GM23338 (cell line): ENCODE results near the gene GPX1. TPM values are rescaled to one million over a fixed set of nuclear protein-coding genes. Genes with fewer than 3 reads are reported as not detected.

Source experiments
- ATAC-seq: fragments of 200-7000 bp; cut with Tn5 transposase; 3 replicates; pipeline ENCODE4 v1.9.1; 2020
- DNase-seq: peaks from one replicate; pipeline ENCODE4 v3.0.0-alpha.2; 2015; ENCODE audit warnings: low spot score
- H2AFZ ChIP-seq: fragments of 200-600 bp; sonication (generic); 2 replicates; pipeline ENCODE4 v1.8.0; 2016; ENCODE audit warnings: antibody characterized with exemption, mild to moderate bottlenecking, moderate library complexity
- H3F3A ChIP-seq: fragments of 200-600 bp; sonication (generic); replicated peaks from 2 replicates; pipeline ENCODE4 v1.8.0; 2017; ENCODE audit warnings: antibody characterized with exemption, mixed run types, low read depth
- H3K27ac ChIP-seq: fragments of 200-600 bp; sonication (generic); 2 replicates; pipeline ENCODE4 v1.6.1; 2016; ENCODE audit warnings: low read depth
- H3K27me3 ChIP-seq: fragments of 200-600 bp; sonication (generic); 2 replicates; pipeline ENCODE4 v1.8.0; 2016; ENCODE audit warnings: mild to moderate bottlenecking, mixed run types, moderate library complexity; ENCODE audit not compliant: insufficient read depth
- H3K36me3 ChIP-seq: fragments of 200-600 bp; sonication (generic); 2 replicates; pipeline ENCODE4 v1.8.0; 2016; ENCODE audit warnings: mild to moderate bottlenecking; ENCODE audit not compliant: insufficient read depth
- H3K4me1 ChIP-seq: fragments of 200-600 bp; sonication (generic); 2 replicates; pipeline ENCODE4 v1.8.0; 2016; ENCODE audit warnings: mild to moderate bottlenecking, moderate library complexity; ENCODE audit not compliant: insufficient read depth
- H3K4me2 ChIP-seq: fragments of 200-600 bp; sonication (generic); 2 replicates; pipeline ENCODE4 v1.7.1; 2017; ENCODE audit warnings: mixed run types
- H3K4me3 ChIP-seq: fragments of 200-600 bp; sonication (generic); 2 replicates; pipeline ENCODE4 v1.6.1; 2016; ENCODE audit warnings: mixed run types
- H3K79me2 ChIP-seq: fragments of 200-600 bp; sonication (generic); replicated peaks from 2 replicates; pipeline ENCODE4 v1.8.0; 2017; ENCODE audit warnings: mild to moderate bottlenecking; ENCODE audit not compliant: insufficient read depth
- H3K9me2 ChIP-seq: fragments of 200-600 bp; sonication (generic); 2 replicates; pipeline ENCODE4 v1.8.0; 2017; ENCODE audit not compliant: insufficient read depth
- H4K20me1 ChIP-seq: fragments of 200-600 bp; sonication (generic); replicated peaks from 2 replicates; pipeline ENCODE4 v1.8.0; 2017; ENCODE audit warnings: mild to moderate bottlenecking; ENCODE audit not compliant: insufficient read depth
- H3K27ac Mint-ChIP-seq: 2 replicates; pipeline ENCODE4 v1.8.0; 2020; ENCODE audit warnings: inconsistent platforms, mild to moderate bottlenecking, moderate library complexity, mixed read lengths
- H3K27me3 Mint-ChIP-seq: 3 replicates; pipeline ENCODE4 v1.8.0; 2022; ENCODE audit warnings: low read depth, mild to moderate bottlenecking, moderate library complexity, mixed read lengths, inconsistent platforms; ENCODE audit not compliant: insufficient read depth, poor library complexity
- H3K36me3 Mint-ChIP-seq: 3 replicates; pipeline ENCODE4 v1.8.0; 2021; ENCODE audit warnings: low read depth, mild to moderate bottlenecking, inconsistent platforms, moderate library complexity, mixed read lengths
- H3K4me1 Mint-ChIP-seq: 3 replicates; pipeline ENCODE4 v1.8.0; 2020; ENCODE audit warnings: mild to moderate bottlenecking, inconsistent platforms, mixed read lengths
- H3K4me3 Mint-ChIP-seq: 3 replicates; pipeline ENCODE4 v1.8.0; 2021; ENCODE audit warnings: moderate library complexity, mild to moderate bottlenecking, inconsistent platforms, mixed read lengths
- H3K9me3 Mint-ChIP-seq: 3 replicates; pipeline ENCODE4 v1.8.0; 2020; ENCODE audit warnings: moderate library complexity, mild to moderate bottlenecking, inconsistent platforms, mixed read lengths
- CREB1 ChIP-seq: fragments of 250-450 bp; sonication (Bioruptor Pico); IDR thresholded peaks from 2 replicates; pipeline ENCODE4 v1.5.0; 2020; ENCODE audit warnings: low read depth, mild to moderate bottlenecking, moderate library complexity
- EZH2 ChIP-seq: fragments of 200-600 bp; sonication (generic); IDR thresholded peaks from one replicate; pipeline ENCODE4 v1.8.0; 2017; ENCODE audit warnings: antibody characterized with exemption, mild to moderate bottlenecking, low read depth; ENCODE audit not compliant: unreplicated experiment
- EZH2phosphoT487 ChIP-seq: fragments of 200-600 bp; sonication (generic); IDR thresholded peaks from one replicate; pipeline ENCODE4 v1.8.1; 2018; ENCODE audit warnings: antibody characterized with exemption; ENCODE audit not compliant: unreplicated experiment
- JUNB ChIP-seq: IDR thresholded peaks from one replicate; pipeline ENCODE4 v1.6.1; 2016; ENCODE audit warnings: antibody characterized with exemption; ENCODE audit not compliant: unreplicated experiment
- NANOG ChIP-seq: IDR thresholded peaks from 2 replicates; pipeline ENCODE4 v1.6.1; 2016; ENCODE audit warnings: antibody characterized with exemption, borderline replicate concordance
- POLR2AphosphoS5 ChIP-seq: IDR thresholded peaks from 2 replicates; pipeline ENCODE4 v1.6.1; 2016; ENCODE audit warnings: antibody characterized with exemption, low read depth
- STAT1 ChIP-seq: IDR thresholded peaks from one replicate; pipeline ENCODE4 v1.6.1; 2016; ENCODE audit warnings: antibody characterized with exemption; ENCODE audit not compliant: unreplicated experiment
- ZNF114 ChIP-seq: fragments of 250-450 bp; sonication (Bioruptor Pico); IDR thresholded peaks from 2 replicates; pipeline ENCODE4 v1.5.0; 2020; ENCODE audit warnings: mild to moderate bottlenecking, moderate library complexity
- ZNF331 ChIP-seq: fragments of 250-450 bp; sonication (Bioruptor Pico); IDR thresholded peaks from 2 replicates; pipeline ENCODE4 v1.5.0; 2020; ENCODE audit warnings: low read depth, mild to moderate bottlenecking, moderate library complexity
- polyA plus RNA-seq: library from polyadenylated mRNA; unstranded; fragments of >200 nt; fragmentation: Nextera tagmentation; extraction: Ambion mirVana; gene quantifications from 2 replicates; pipeline ENCODE4 v1.2.1, GENCODE V29; 2016
- total RNA-seq: library from RNA; depleted of rRNA; stranded (reverse); fragments of >200 nt; shearing (Covaris generic); gene quantifications from 2 replicates; pipeline ENCODE4 v1.2.3, GENCODE V29; 2014
- TF ChIP-seq, protein P1 (sequence below), 2 experiments: fragments of 200-600 bp in 1 of 2; sonication (generic) in 1 of 2; conservative IDR thresholded peaks; 2 replicates each; pipeline versions ENCODE4 v1.5.1 to v1.6.1; 2016 to 2017; ENCODE audit warnings: antibody characterized with exemption in 2 of 2, low read depth in 2 of 2, mild to moderate bottlenecking in 2 of 2, moderate library complexity in 1 of 2
- TF ChIP-seq, protein P2 (sequence below): IDR thresholded peaks from one replicate; pipeline ENCODE4 v1.6.1; 2018; ENCODE audit warnings: antibody characterized with exemption; ENCODE audit not compliant: unreplicated experiment
- TF ChIP-seq, protein P3 (sequence below): fragments of 250-450 bp; sonication (Bioruptor Pico); IDR thresholded peaks from 2 replicates; pipeline ENCODE4 v1.5.0; 2020; ENCODE audit warnings: mild to moderate bottlenecking, moderate library complexity
- TF ChIP-seq, protein P4 (sequence below): IDR thresholded peaks from 2 replicates; pipeline ENCODE4 v1.6.1; 2016; ENCODE audit warnings: antibody characterized with exemption

The GPX1 gene
- total and polyA plus RNA-seq, 2 experiments from 2014 or later, result 247 to 394 TPM

DNA sequence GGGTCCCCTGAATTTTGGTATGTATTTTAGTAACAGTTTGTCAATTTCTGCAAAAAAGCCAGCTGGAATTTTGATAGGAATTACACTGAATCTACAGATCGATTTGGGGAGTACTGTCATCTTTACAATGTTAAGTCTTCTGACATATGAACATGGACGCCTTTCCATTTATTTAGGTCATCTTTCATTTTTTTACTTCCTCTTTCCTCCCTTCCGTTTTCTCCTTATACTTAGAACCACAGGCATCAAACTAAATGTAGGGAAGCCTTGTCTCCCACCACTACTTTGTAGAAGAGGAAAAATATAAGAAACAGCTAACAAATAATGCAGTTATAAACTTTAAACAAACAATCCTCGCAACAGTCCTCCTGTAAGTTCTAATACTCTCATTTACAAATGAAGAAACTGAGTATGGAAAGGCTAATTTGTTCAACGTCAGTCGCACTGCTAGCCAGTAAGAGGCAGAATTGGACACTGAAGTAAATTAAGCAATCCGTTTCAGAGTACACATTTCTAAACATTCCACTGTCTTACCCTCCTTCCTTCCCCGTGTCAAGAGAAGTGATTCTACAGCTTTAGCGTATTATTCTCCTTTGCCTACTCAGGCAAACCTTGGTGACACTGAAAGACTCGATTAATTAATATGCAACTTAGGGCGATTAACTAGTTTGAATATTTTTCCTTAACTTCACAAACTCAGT lies 28.1 kb upstream of the GPX1 start:
- ATAC-seq (no peak), DNase-seq (no peak)
- H4K20me1 ChIP-seq, result peaks cover 53% of the 10 kb centered on the region
- no peaks in the 10 kb centered on the region for H3K27me3 ChIP-seq
- Mint-ChIP-seq H3K4me1 (no peaks in the 10 kb centered on the region), H3K36me3 (peaks cover 3% of the 10 kb centered on the region; the same call in 2 of the 3 replicates), H3K9me3 (no peaks in the 10 kb centered on the region), H3K27ac (no peak overlapping the region), H3K27me3 (no peaks in the 10 kb centered on the region), H3K4me3 (no peak overlapping the region)
- no peak overlapping the region for H3K4me3 ChIP-seq
- no peak overlapping the region for H3K4me2 ChIP-seq
- no peak overlapping the region for H2AFZ ChIP-seq
- H3K27ac ChIP-seq, result no peak overlapping the region
- H3F3A ChIP-seq, result peaks cover 4% of the 10 kb centered on the region; the same call in 1 of the 2 replicates
- TF ChIP-seq POLR2AphosphoS5, result no peak
- TF ChIP-seq EZH2phosphoT487, result no peak
- TF ChIP-seq, protein P1, sequence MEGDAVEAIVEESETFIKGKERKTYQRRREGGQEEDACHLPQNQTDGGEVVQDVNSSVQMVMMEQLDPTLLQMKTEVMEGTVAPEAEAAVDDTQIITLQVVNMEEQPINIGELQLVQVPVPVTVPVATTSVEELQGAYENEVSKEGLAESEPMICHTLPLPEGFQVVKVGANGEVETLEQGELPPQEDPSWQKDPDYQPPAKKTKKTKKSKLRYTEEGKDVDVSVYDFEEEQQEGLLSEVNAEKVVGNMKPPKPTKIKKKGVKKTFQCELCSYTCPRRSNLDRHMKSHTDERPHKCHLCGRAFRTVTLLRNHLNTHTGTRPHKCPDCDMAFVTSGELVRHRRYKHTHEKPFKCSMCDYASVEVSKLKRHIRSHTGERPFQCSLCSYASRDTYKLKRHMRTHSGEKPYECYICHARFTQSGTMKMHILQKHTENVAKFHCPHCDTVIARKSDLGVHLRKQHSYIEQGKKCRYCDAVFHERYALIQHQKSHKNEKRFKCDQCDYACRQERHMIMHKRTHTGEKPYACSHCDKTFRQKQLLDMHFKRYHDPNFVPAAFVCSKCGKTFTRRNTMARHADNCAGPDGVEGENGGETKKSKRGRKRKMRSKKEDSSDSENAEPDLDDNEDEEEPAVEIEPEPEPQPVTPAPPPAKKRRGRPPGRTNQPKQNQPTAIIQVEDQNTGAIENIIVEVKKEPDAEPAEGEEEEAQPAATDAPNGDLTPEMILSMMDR (conservative IDR thresholded peaks at IDR 0.05; ENCODE audit: low read depth in 2 of 2), result no peak
- no peak for TF ChIP-seq STAT1
- TF ChIP-seq EZH2, result no peak
- TF ChIP-seq ZNF114 (CRISPR knock-in tag), result no peak
- TF ChIP-seq, protein P2, sequence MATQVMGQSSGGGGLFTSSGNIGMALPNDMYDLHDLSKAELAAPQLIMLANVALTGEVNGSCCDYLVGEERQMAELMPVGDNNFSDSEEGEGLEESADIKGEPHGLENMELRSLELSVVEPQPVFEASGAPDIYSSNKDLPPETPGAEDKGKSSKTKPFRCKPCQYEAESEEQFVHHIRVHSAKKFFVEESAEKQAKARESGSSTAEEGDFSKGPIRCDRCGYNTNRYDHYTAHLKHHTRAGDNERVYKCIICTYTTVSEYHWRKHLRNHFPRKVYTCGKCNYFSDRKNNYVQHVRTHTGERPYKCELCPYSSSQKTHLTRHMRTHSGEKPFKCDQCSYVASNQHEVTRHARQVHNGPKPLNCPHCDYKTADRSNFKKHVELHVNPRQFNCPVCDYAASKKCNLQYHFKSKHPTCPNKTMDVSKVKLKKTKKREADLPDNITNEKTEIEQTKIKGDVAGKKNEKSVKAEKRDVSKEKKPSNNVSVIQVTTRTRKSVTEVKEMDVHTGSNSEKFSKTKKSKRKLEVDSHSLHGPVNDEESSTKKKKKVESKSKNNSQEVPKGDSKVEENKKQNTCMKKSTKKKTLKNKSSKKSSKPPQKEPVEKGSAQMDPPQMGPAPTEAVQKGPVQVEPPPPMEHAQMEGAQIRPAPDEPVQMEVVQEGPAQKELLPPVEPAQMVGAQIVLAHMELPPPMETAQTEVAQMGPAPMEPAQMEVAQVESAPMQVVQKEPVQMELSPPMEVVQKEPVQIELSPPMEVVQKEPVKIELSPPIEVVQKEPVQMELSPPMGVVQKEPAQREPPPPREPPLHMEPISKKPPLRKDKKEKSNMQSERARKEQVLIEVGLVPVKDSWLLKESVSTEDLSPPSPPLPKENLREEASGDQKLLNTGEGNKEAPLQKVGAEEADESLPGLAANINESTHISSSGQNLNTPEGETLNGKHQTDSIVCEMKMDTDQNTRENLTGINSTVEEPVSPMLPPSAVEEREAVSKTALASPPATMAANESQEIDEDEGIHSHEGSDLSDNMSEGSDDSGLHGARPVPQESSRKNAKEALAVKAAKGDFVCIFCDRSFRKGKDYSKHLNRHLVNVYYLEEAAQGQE, result no peak
- TF ChIP-seq ZNF331 (CRISPR knock-in tag), result no peak
- no peak for TF ChIP-seq NANOG
- TF ChIP-seq, protein P3, sequence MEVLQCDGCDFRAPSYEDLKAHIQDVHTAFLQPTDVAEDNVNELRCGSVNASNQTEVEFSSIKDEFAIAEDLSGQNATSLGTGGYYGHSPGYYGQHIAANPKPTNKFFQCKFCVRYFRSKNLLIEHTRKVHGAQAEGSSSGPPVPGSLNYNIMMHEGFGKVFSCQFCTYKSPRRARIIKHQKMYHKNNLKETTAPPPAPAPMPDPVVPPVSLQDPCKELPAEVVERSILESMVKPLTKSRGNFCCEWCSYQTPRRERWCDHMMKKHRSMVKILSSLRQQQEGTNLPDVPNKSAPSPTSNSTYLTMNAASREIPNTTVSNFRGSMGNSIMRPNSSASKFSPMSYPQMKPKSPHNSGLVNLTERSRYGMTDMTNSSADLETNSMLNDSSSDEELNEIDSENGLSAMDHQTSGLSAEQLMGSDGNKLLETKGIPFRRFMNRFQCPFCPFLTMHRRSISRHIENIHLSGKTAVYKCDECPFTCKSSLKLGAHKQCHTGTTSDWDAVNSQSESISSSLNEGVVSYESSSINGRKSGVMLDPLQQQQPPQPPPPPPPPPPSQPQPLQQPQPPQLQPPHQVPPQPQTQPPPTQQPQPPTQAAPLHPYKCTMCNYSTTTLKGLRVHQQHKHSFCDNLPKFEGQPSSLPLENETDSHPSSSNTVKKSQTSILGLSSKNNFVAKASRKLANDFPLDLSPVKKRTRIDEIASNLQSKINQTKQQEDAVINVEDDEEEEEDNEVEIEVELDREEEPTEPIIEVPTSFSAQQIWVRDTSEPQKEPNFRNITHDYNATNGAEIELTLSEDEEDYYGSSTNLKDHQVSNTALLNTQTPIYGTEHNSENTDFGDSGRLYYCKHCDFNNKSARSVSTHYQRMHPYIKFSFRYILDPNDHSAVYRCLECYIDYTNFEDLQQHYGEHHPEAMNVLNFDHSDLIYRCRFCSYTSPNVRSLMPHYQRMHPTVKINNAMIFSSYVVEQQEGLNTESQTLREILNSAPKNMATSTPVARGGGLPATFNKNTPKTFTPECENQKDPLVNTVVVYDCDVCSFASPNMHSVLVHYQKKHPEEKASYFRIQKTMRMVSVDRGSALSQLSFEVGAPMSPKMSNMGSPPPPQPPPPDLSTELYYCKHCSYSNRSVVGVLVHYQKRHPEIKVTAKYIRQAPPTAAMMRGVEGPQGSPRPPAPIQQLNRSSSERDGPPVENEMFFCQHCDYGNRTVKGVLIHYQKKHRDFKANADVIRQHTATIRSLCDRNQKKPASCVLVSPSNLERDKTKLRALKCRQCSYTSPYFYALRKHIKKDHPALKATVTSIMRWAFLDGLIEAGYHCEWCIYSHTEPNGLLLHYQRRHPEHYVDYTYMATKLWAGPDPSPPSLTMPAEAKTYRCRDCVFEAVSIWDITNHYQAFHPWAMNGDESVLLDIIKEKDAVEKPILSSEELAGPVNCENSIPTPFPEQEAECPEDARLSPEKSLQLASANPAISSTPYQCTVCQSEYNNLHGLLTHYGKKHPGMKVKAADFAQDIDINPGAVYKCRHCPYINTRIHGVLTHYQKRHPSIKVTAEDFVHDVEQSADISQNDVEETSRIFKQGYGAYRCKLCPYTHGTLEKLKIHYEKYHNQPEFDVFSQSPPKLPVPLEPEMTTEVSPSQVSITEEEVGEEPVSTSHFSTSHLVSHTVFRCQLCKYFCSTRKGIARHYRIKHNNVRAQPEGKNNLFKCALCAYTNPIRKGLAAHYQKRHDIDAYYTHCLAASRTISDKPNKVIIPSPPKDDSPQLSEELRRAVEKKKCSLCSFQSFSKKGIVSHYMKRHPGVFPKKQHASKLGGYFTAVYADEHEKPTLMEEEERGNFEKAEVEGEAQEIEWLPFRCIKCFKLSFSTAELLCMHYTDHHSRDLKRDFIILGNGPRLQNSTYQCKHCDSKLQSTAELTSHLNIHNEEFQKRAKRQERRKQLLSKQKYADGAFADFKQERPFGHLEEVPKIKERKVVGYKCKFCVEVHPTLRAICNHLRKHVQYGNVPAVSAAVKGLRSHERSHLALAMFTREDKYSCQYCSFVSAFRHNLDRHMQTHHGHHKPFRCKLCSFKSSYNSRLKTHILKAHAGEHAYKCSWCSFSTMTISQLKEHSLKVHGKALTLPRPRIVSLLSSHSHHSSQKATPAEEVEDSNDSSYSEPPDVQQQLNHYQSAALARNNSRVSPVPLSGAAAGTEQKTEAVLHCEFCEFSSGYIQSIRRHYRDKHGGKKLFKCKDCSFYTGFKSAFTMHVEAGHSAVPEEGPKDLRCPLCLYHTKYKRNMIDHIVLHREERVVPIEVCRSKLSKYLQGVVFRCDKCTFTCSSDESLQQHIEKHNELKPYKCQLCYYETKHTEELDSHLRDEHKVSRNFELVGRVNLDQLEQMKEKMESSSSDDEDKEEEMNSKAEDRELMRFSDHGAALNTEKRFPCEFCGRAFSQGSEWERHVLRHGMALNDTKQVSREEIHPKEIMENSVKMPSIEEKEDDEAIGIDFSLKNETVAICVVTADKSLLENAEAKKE (CRISPR knock-in tag), result no peak
- no peak for TF ChIP-seq CREB1
- TF ChIP-seq, protein P4, sequence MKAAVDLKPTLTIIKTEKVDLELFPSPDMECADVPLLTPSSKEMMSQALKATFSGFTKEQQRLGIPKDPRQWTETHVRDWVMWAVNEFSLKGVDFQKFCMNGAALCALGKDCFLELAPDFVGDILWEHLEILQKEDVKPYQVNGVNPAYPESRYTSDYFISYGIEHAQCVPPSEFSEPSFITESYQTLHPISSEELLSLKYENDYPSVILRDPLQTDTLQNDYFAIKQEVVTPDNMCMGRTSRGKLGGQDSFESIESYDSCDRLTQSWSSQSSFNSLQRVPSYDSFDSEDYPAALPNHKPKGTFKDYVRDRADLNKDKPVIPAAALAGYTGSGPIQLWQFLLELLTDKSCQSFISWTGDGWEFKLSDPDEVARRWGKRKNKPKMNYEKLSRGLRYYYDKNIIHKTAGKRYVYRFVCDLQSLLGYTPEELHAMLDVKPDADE, result no peak
- no peak for TF ChIP-seq JUNB
- peaks cover 100% of the 10 kb centered on the region for H3K79me2 ChIP-seq
- H3K4me1 ChIP-seq, result no peaks in the 10 kb centered on the region
- no peaks in the 10 kb centered on the region for H3K36me3 ChIP-seq
- no peaks in the 10 kb centered on the region for H3K9me2 ChIP-seq
